Measurements from ENCODE around the gene CLEC16A.

DNA sequence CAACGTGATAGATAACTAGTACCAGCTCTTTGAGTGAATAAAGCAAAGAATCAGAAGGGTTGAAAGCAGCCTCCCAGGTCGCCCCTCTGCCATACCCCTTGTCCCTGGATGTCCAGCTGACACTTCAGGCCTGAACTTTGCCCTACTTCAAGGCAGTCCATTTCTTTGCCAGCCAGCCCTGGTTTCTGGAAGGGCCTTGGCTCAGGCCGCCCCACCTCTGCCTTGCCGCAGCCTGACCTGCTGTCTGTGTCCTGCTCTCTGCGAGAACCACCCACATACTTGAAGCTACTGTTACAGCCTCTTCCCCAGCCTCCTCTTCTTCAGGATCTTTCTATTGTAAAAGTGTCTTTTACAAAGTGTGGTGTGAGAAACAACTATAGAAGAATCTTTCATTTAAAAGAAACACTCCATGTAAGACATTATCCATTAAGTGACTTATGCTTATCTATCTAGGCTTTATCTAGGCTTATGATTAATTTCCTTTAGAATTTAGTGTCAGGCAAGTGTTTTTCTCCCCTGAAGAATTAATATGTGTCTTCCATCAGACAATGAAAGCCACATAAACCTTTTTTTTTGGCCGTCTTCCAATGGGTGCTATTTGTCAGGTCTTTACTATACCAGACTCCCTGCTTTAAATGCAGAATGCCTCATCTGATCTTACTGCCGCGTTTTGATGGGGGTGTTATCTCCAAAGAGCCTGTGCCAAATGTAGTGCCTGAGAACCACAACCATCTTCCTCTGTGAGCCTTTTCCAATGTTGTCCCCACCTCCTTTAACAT lies 177.7 kb downstream of the CLEC16A start:
- TF ChIP-seq, protein P1, sequence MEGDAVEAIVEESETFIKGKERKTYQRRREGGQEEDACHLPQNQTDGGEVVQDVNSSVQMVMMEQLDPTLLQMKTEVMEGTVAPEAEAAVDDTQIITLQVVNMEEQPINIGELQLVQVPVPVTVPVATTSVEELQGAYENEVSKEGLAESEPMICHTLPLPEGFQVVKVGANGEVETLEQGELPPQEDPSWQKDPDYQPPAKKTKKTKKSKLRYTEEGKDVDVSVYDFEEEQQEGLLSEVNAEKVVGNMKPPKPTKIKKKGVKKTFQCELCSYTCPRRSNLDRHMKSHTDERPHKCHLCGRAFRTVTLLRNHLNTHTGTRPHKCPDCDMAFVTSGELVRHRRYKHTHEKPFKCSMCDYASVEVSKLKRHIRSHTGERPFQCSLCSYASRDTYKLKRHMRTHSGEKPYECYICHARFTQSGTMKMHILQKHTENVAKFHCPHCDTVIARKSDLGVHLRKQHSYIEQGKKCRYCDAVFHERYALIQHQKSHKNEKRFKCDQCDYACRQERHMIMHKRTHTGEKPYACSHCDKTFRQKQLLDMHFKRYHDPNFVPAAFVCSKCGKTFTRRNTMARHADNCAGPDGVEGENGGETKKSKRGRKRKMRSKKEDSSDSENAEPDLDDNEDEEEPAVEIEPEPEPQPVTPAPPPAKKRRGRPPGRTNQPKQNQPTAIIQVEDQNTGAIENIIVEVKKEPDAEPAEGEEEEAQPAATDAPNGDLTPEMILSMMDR (IDR thresholded peaks at IDR 0.05; ENCODE audit: borderline replicate concordance, extremely low read depth, low read length, poor library complexity, severe bottlenecking): no peak
- no peak for TF ChIP-seq EZH2 (IDR thresholded peaks at IDR 0.05; ENCODE audit: borderline replicate concordance, low read depth, low read length, severe bottlenecking)
